HG02870 (cell line): ENCODE measurements around the gene UQCRHL.
"Not testable (repeated sequence)": the region's sequence is repeated elsewhere in the genome, so short reads cannot be mapped to it uniquely, and the experiment has no call there.

Source experiments
- ATAC-seq: cut with Tn5 transposase; IDR thresholded peaks from one replicate; pipeline ENCODE4 v1.9.1; 2021; ENCODE audit warnings: mild to moderate bottlenecking, moderate library complexity; ENCODE audit not compliant: unreplicated experiment

Gene UQCRHL

DNA sequence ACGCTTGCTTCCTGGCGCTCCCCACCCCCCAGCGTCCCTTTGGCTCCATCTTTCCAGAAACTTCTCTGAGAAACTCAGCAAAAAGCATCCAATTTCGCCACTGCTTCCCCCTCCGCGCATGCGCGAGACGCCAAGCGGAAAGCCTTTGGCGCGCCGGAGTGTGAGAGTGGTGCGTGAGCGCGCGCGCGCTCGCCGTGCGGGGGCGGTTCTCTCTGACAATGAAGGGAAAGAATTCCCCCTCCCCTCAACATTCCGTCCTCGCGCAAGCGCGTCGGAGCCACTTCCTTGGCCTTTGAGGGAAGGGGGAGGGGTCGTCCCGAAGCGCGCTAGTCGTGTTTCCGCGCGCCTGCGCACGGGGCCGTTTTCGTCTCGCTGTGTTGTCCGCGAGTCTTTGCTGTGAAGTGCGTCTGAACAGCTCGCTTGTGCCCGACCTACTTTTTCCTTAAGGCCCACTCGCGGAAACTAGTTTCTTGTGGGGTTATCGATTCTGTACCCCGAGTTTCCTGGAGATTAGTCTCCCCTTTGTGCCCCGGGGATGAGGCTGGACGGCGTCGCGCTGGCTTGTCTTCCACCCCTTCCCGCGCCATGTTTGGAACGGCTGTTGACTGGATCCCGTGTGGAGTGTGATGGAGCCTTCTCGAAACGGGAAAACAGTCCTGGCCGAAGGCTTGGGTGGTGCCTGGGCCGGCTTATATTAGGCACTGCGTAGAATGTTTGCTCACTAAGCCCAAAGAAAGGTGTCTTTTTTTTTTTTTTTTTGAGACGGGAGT is 28.5 kb upstream of the UQCRHL start:
- peak; percentile 43 for ATAC-seq

DNA sequence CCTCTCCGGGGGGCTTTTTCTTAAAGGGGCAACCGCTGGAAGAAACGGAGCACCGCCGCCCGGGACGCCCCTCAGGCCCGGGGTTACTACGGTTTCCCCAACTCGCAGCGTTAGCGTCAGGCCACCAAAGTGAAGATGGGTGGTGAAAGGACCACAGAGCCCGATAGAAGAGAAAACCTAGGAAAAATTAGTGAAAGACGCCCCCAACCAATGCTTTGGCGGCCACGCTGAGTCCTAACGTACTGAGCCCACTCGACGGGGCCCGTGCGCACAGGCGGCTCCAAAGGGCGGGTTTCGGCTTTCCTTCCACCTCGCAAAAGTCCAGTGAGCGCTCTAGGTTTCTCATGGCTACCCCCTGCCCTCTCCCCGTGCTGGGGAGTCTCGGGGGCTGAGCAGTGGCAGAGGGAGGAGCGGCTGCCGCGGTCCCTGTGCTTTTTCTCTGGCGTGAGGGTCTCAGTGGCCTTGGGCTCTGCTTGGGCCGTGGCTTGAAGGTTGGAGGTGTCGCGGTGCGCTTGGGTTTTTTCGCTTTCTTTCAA is 27.8 kb upstream of the UQCRHL start:
- ATAC-seq, result peak; percentile 5

DNA sequence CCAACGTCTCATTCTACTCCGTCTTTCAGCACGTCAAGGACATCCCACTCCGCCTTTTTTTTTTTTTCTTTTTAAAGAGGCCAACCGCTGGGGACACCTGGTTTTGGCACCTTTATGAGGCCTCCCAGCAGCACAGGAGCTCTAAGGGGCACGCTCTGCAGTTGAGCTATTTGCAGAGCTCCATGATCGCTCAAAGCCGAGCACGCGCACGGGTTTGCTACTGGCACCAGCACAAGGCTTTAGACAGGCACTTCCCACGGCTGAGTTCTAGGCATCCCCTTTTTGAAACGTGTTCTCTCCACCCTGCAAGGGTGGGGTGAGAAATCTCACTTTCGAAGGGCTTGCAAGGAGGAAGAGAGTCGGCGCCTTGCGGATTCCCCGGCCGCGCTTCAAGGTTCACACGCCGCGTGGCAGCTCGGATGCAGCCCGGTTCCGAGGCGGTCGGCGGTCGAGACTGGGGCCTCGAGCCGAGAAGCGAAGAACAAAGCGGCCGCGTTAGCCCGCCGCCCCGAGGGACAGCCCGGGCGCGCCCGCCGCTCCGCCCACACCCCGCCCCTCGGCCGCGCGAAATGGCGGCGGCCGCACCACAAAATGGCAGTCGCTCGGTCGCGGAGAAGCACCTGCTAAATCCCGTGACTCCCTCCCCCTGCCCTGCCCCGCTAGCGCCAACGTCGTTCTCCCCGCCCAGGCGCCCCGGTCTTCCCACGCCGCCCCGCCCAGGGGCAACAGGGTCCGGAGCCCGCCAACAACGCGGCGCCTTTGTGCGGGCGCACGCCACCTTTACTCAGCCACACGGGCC is 27.2 kb upstream of the UQCRHL start:
- ATAC-seq, result peak; percentile 36

DNA sequence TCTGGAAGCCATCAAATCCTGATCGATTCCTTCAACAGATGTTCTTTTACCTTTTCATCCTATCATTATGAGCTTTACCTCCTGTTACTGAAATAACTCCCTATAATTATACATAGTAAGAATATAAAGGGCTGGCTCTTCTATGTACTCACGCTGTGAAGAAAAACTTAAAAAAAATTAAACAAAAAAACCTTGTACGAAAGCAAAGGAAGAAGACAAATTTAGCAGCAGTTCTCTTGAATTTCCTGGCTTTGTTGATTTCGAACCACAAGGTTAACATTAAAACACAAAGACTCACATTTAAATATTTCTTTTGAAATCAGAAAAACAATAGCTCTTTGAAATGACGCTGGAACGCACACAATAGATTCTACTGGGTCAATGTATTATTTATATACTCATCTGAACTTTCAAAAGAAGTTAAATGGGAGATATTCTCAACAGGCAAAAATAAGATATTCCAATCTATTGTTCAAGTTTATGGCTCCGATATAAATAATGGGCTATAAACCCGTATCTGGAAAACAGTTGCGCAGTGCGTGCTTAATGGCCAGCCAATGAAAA is 26.5 kb upstream of the UQCRHL start:
- no peak for ATAC-seq

DNA sequence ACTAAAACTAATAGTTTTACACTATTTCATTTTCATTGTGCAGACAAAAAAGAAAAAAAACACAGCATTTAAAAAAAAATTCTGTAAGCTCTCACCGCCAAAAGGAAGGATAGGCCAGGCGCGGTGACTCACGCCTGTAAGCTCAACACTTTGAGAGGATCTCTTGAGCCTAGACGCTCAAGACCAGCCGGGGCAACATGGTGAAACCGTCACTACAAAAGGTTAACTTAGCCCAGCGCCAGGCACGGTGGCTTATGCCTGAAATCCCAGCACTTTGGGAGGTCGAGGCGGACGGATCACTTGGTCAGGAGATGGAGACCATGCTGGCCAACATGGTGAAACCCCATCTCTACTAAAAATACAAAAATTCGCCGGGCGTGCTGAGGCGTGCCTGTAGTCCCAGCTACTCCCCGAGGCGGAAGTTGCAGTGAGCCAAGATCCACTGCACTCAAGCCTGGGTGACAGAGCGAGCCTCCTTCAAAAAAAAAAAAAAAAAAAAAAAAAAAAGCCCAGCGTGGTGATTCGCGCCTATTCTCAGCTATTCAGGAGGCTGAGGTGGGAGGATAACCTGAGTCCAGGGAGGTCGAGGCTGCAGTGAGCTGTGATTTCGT is 25.7 kb upstream of the UQCRHL start:
- no peak for ATAC-seq

DNA sequence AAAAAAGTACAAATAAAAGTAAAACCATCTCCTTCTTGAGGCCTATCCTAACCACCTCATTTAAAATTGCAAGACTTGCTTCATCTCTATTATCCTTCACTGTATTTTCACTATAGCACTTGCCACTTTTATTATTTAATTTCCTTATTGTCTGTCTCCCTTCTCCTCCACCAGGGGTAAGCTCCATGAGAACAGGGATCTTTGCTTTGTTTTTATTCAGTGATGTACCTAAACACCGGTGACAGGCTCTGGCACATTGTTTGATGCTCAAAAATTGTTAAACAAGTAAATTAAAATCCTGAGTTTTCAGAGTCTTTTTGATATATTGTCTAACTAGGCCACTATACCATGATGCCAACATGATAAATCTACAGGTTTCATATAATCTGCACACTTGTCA is 22.8 kb upstream of the UQCRHL start:
- ATAC-seq, result no peak

DNA sequence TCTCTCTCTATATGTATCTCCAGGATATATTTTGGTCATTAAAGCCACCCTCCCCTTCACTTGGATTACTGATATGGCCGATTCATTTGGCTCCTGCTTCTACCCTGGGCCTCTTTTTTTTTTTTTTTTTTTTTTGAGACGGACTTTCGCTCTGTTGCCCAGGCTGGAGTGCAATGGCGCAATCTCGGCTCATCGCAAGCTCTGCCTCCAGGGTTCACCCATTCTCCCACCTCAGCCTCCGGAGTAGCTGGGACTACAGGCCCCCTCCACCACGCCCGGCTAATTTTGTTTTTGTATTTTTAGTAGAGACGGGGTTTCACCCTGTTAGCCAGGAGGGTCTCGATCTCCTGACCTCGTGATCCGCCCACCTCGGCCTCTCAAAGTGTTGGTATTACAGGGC is 21.5 kb upstream of the UQCRHL start:
- ATAC-seq, result not testable (repeated sequence)

DNA sequence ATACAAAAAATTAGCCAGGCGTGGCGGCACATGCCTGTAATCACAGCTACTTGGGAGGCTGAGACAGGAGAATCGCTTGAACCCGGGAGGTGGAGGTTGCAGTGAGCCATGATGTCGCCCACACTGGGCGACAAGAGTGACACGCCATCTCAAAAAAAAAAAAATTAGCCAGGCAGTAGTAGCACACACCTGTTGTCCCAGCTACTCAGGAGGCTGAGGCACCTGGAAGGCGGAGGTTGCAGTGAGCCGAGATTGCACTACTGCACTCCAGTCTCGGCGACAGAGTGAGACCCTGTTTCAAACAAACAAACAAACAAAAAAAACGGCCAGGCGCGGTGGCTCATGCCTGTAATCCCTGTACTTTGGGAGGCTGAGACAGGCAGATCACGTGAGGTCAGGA is 20.1 kb upstream of the UQCRHL start:
- ATAC-seq, result not testable (repeated sequence)

DNA sequence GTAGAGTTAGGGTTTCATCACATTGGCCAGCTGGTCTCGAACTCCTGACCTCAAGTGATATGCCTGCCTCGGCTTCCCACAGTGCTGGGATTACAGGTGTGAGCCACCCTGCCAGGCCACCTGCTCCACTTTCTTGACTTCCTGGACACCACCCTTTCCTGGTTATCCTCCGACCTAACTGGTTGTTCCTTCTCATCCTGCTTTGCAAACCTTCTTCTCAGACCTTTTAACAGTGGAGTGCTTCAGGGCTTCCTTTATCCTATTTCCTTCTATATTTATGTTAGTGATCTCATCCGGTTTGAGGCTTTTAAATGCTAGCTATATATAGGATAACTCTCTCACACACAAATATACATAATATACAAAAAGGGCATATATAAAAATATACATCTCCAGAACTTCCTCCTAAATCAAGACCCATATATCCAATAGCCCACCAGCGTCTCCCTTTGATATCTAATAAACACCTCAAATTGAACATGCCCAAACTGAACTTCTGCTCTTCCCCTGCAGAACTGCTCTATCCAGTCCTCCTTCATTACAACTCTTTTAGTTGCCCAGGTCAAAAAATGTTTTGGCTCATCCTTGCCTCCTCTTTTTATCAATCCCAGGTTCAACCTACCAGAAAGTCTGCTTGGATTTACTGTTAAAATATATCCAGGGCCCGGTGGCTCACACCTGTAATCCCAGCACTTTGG is 19.5 kb upstream of the UQCRHL start:
- no peak for ATAC-seq

DNA sequence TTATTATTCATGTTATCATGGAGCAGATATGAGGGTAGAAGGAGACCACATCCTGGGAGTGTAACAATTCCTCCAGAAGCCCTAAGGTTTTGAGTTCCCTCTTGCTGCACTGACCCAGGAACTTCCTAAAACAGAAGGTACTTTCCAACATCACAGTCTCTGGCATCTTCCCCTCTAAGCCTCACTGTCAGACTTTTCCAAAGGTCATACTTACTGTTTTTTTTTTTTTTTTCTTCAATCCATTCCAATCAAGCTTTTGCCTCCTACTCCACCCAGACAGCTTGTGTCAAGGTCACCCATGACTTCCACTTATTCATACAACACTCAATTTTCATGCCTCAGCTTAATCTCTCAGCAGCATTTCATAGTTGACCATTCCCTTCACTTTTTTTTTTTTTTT is 18.4 kb upstream of the UQCRHL start:
- no peak for ATAC-seq

DNA sequence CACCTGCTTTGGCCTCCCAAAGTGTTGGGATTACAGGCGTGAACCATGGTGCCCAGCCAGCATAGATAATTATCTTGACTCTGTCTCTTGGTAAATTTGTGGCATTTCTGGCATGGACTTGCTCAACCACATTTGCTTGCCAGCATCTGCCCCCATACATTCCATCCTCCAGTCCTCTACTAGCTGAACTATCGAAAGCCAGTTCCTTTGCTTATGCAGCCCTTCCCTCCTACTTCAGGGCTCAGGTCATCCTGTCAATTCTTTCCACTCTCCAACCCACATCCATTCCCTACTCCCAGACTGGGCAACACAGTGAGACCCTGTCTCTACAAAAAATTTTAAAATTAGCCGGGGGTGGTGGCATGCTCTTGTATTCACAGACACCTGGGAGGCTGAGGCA is 13.0 kb upstream of the UQCRHL start:
- ATAC-seq, result no peak

DNA sequence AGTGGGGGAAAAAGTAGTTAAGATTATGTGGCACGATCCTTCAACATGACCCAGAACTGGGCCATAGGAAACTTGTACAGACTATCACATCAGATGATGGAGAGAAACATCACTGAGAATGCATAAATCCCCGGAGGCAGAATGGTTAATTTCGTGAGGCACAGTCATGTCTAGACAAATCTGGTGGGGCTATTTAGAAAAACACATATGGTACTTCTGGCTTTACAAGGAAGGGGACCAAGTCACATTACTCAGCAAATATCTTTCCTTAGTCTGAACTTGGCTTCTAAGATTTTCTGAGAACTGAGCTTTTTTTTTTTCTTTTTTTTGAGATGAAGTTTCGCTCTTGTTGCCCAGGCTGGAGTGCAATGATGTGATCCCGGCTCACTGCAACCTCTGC is 9.2 kb upstream of the UQCRHL start:
- no peak for ATAC-seq

DNA sequence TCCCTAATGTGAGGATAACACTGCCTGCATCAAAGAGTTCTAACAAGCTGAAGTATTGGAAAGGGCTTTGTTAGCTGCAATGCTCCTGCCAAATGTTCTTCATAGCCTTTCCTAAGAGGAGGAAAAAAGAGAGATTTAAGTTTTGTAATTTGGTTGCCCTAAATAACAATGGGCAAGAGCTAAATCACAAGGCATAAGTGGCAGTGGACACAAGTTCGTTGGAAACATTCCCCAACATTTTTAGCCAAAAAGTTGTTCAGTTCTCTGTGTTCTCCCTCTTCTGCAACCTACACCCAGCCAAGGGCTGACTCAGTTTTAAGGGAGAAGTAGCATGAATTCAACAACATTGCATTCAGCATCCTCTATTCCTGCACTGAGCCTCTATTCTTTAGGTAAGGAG is 2.6 kb upstream of the UQCRHL start:
- ATAC-seq, result no peak

DNA sequence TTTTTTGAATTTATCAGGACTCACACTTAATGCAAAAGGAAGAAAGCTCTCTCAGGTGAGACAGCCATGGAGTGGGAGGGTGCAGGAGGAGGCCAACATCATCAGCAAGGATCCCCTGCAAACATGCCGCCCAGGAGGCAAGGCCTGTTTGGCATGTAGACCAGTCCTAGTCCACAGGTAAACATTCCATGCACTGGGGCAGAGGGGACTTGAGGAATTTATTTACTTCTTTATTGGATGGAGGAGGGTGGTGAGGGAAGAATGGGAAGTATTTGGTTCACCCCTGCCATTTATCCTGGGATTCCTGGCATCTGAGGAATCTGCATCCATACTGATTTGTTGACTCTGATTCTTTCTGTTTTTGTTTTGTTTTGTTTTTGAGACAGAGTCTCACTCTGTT is 1.5 kb upstream of the UQCRHL start:
- no peak for ATAC-seq

DNA sequence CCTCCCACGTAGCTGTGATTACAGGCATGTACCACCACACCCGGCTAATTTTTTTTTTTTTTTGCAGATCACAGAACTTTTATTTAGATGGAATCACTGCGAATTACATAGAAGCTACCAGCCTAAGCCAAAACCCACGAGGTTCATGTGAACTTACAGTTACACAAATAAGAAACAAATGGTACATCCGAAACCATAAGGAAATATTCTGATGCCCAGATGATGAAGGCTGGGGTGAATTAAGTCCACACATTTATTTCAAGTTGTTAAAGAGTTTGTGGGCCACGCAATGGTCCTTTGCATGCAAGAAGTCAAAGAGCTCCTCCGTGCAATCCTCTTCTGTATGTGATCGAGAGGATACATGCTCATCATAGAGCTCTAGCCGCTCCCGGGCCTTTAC is 328 bp downstream of the UQCRHL start:
- ATAC-seq, result no peak

DNA sequence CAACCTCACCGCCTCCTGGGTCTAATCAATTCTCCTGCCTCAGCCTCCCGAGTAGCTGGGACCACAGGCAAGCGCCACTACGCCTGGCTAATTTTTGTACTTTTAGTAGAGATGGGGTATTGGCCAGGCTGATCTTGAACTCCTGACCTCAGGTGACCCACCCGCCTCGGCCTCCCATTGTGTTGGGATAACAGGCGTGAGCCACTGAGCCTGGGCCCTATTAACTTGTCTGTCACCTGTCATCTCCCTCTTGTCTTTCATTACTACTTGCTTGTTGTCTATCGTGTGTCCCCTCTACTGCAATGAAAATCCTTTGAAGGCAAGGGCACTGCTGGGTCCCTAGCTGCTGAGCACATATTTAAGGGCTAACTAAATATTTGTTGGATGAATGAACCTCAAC is 3.4 kb downstream of the UQCRHL start:
- no peak for ATAC-seq

DNA sequence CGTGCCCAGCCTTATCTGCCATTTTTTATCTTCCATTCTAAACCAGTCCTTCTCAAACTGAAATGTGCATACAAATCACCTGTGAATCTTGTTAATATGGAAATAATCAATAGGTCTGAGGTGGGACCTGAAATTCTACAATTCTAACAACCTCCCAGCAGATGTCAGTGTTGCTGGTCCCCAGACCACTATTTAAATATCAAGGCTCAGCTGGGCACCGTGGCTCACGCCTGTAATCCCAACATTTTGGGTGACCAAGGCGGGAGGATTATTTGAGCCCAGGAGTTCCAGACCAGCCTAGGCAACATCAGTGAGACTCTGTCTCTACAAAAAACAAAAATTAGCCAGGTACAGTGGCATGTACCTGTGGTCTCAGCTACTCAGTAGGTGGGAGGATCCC is 4.1 kb downstream of the UQCRHL start:
- no peak for ATAC-seq

DNA sequence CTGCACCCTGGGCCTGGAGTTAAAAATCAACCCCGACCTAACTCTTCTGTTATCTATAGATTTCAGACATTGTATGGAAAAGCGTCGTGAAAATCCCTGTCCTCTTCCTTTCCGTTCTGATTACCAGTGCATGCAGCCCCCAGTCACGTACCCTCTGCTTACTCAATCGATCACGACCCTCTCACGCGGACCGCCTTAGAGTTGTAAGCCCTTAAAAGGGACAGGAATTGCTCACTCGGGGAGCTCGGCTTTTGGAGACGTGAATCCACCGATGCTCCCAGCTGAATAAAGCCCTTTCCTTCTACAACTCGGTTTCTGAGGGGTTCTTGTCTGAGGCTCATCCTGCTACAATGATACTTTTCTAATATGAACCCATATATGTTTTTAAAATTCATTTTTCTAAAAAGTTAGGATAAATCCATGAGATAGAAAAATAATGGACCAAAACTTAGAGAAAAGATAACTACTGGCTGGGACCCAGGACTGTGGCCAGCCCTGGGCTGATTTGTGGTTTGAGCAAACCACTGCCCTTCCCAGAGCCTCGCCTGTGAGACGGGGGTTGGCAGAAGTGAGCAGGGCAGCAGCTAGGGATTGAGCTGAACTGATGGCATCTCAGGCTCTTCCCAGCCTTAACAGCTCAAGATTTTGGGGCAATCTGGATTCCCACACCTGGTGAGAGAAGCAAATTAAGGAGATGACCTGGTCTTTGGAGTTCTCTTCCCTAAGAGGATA is 5.0 kb downstream of the UQCRHL start:
- no peak for ATAC-seq

DNA sequence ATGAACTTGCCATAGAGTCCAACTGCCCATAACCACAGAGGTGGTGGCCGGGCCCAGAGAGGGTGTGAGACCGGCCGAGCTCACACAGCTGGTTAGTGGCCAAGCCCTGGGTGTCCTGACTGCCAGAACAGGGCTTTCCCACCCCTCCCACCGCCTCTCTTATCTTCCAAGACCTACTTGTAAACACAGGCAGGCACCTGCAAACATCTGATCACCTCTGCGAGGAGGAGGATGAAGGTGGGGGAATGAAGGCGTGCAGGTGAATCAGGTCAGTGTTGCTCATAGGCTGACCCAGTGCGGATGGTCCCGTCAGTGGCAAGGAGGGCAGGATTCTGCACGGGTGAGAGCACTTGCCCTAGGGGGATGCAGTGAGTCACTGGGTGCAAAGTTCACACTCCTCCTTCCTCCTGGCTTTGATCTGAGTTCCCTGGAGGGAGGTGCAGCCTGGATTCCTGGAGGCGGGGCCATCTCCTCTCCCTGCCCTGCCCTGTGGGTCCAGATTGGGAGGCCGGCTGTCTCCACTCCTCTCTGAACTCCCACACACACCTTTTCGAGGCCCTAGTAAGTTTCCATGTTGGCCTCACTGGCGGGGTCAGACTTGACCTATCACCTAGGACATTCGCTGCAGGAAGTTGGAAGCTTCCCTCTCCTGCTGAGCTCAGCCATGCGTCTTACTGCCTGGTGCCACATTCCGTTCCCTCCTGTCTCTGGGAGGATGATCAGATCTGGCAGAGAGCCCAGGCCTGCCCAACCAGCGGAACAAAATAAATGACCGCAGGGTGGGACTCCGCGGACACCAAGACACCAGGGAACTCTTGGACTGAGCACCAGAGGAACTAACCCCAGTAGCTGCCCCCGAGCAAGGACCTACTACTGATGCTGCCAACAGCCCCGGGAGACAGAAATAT is 7.3 kb downstream of the UQCRHL start:
- no peak for ATAC-seq
